Measurements from ENCODE around the gene FNDC5.

The FNDC5 gene

DNA sequence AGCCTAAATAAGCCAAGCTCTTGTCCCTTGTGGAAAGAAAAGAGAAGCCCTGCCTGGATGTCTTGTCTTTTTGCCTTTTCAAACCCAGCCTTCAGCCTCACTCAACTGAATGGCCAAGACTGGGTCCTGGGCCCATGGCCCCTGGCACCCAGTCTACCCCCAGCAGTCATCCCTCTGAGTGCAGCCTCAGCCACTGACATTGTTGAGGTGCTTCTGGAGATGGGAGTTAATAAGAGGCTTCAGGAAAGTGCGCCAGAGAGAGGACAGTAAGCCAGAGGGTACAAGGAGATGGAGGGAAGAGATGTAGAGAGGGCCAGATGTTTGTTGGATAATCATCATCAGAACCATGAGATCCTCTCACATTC is 6.8 kb downstream of the FNDC5 start:
- DNase-seq = no peak

DNA sequence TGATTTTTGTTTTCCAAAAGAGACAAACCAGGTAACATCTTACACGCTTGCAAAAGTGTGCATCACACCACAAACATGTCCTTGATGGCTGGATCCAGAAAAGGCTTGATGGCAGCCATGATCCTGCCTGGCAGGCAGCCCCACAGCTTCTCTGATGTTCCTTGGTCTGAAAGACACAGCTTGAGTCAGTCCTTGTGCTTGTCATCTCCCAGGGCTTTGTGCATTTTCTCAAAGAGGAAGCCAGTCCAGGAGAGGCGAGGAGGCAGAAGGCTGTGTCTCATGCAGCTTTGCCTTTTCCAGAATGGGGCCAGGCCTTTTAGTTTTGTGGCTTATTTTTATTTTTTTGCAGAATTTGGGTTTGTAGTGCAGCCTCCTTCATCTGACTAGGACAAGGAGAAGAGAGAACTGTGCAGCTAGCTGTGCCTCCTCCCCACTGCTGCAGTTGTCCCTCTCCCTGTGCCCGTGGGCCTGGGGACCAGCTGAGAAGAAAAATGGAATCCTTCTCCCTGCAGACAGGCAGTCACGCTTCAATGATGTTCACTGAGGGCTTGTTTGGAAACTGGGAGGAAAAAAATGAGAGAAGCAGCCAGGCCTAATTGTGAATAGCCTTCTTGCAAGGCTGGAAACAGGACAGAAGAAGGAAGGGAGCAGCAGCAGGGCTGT is 7.4 kb downstream of the FNDC5 start:
- no peak for DNase-seq

DNA sequence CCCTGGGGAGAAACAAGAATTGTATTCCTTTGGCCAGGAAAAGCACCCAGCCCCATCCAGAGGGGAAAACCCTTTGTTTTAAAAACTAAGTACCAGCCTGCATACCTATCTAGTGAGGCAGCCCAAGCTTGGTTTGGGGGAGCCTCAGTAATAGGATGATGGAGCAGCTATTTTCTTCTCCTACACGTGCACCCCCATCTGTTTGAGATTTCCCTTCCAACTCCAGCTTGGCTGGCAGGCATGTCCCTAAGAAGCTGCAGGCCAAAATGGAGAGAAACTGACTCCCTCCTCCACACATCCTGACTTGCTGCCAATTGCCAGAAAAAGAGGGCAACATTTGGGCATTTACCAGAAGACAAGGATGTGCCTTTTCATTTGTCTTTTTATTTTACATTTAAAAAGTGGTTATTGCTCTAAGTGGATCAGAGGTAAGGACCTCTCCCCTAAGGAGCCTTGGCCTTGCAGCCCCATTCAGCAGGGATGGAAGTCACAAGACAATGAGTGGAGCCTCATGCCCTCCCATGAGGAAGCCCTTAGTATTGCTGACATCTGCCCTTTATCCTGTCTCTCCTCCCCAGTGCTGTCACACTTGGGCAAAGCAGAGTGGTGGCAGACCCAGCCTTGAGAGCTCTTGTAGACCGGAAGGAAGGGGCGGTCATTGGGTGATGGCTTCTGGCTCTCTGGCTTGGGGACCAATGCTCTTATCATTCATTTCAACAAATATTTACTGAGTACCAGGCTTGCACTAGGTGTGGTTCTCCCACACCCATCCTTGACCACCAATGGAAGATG is 8.6 kb downstream of the FNDC5 start:
- DNase-seq = no peak

DNA sequence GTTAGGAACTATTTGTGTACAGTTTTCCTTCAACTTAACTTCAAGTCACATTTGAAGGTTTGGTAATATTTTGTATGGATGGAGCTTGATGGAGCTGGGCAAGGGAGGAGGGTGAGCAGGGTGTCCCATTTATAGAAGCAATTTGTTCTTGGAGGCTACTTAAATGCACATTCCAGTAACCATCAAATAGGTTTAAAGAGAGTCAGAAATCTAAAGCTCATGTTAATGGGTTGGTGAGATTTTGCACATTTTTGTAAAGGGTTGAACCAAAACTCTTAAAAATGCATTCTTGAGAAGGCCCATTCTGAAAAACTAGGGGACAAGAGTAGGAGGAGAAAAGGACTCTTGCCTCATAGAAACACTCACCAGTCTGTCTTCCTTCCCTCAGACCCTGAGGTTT is 10.1 kb downstream of the FNDC5 start:
- no peak for DNase-seq

DNA sequence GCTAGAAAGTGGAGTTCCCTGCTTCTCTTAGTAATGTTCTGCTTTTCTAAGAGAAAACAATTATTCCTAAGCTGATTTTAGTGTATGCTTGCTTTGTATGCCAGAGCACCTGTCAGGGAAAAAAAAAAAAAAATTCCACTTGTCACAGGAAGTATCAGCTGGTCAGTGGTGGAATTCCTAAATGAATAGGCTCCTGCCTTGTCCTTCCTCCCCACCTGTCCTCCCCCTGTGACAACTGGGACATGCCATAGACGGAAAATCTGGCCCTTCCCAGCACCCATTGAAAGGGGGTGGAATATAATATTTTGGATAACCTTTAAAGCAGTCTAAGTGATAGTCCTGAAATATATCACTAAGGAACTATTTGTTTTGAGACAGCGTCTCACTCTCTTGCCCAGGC is 10.8 kb downstream of the FNDC5 start:
- no peak for DNase-seq

DNA sequence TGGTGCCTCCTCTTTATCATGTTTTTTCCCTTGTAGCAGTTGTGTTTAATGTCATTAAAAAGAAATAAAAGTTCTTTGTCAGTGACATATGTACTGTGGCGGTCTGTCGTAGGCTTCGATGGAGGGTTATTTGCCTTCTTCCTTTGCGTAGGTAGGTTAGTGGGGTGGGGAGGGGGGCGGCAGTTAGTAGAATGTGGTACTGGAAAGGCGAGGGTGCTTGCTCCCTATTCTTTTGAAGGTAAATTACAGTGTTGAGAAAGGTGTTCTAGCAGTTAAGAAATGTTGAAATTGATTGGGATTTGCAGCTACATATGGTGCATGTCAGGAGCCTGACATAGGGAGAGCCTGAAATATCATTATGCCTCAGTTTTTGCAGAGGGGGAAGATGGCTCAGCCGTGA is 11.9 kb downstream of the FNDC5 start:
- DNase-seq = no peak

DNA sequence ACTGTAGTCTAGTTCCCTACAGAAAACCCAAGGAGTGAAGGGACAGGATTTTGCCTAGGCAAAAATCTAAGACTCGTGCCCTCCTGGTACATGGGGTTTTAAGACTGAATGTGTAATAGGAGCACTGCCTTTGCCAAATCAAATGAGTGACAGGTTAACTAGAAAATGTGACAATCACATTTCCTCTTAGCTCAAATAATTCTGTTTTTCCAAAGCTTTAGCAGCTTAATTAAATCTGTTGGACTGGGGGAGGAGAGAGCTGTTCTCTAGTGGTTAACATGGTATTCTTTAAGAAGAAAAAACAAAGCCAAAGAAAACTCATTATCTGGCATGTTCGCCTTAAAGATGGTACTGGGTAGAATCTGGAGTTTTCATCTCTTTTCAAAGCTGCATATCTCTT is 12.6 kb downstream of the FNDC5 start:
- DNase-seq = no peak

DNA sequence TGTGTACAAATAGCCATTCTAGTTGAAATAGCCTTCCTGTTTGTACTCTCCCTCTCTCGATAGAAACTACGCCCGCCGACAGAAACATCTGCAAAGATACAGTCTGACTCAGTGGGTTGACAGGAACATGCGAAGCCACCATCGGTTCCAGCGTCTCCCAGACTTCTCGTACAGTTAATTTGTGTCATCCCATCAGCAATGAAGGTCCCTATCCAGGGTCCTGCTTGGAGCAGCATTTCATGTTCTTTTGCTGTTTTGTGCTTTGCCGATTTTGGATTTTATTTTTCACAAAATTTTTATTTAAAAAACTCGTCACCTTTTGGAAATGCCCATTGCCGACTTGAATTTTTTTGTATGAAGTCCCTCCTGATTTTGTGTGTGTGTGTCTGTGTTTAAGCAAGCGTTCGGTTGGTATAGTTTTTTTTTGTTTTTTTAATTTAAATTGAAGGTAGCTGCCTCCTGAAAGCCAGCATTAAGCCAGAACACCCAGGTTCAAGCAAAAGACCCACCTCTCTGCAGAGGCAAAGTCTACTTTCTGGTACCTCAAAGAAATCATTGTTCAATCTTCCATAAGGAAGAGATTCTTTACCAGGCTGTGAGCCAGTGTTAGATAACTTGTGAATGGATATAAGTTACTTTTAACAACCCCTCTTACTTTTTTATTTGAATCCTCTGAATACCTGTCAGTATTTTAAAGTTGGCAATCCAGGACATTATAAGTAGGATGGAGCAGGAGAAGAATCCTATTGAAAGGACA is 14.7 kb downstream of the FNDC5 start:
- no peak for DNase-seq

DNA sequence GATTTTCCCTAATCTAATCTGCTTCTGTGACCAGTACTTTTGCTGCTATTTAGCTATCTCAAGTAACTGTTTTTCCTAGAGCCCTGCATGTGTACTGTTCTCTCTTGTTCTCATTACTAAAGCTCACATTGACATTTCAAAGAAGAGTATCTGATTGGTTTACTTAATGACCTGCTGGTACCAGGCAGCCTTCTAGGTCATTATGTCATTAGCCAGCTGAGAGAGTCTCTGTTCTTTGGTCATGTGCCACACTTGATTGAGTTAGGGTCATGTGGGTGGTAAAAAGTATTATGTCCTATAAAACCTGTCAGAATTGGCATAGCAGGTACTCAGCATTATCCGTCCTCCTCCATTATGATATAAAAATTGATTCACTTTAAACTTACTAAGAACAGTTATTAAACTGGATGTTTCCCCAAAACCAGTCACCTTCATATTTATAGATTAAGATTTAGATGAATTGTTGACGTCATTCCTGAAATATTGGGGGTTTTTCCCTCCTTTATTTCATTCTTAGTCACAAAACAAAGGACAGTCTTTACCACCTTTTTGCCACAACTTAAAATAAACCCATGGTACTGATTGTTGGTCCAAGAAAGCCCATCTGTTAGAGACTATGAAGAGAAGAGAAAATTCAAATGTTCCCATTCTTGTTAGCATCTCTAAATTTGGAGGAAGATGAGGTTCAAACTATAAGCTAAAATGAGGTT is 22.2 kb downstream of the FNDC5 start:
- DNase-seq = no peak

DNA sequence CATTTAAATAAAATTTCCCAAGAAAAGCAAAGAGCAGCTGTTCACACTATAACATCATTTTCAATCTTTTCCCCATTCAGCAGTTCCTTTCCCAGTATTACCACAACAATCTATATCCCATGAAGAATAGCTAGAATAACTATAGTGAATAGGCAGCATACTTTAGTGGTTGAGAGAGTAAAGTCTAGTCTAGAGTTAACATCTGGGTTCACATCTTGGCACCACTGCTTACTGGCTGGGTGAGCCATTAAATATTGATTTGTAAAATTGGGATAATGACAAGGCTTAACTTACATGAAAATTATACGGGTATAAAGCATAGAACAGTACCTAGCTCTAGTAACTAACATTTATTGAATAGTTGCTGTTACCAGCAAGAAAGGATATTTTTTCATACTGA is 38.8 kb downstream of the FNDC5 start:
- DNase-seq = no peak

DNA sequence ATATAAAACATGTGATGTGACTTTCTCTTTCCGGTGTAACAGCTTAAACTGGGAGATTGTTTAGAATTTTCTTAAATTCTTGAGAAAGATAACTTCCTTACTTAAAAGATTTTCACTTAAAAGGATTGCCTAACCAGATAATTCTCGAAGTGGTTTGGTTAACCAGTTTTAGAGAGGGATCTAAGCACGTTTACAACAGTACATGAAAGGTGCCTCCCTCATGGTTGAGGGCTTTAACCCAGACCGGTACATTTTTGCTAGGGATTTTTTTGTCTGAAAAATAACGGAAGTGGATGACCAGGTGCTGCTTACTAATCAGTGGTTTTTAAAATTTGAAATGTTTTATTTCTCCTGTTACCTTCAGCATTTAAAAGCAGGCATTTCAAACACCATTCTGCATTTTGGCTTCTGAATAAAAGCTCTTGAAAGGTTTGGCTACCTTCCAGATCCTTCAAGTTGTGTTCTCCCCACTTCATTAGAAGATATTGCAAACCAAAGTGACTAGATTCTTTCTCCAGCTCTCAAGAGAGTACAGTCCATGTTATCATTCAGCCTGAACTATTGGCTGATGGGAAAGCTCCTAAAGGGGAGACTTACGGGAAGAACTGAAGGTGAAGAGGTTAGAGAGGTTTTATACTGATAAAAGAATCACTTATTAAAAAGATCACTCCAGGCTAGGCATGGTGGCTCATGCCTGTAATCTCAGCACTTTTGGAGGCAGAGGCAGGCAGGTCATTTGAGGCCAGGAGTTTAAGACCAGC is 40.4 kb downstream of the FNDC5 start:
- no peak for DNase-seq

DNA sequence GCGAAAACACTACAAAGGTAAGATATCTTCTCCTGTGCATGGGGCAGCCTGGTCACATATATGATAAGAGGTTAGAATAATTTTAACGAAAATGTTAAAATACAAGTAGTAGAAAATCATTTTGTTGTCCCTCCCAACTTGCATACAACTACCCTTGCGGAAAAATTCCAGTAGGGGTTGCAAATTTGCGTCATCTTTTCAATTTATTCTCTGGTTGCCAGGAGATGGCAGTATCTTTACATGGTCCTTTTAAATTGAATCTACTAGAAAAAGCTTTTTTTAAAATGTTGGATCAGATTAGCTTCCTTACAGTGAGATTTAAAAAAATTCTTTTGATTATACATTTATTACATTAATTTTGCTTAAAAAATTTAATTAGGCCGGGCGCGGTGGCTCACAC is 42.4 kb downstream of the FNDC5 start:
- no peak for DNase-seq

DNA sequence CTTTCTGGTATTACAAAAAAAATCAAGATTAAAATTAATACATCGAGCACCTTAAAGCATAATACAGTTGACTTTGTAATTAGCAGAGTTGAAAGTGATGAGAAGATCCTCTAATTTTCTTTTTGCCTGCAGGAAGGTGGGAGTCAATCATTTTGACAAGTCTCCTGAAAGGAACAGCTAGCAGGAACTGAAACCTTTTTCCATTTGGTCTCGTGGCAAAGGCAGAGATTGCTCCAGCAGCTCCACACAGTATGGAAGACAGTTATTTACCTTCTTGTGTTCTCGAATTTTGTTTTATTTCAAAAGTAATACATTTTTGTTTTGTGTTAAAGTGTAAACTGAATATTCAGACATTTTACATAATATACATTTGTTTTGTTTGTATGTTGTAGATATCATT is 45.5 kb downstream of the FNDC5 start:
- DNase-seq = no peak

DNA sequence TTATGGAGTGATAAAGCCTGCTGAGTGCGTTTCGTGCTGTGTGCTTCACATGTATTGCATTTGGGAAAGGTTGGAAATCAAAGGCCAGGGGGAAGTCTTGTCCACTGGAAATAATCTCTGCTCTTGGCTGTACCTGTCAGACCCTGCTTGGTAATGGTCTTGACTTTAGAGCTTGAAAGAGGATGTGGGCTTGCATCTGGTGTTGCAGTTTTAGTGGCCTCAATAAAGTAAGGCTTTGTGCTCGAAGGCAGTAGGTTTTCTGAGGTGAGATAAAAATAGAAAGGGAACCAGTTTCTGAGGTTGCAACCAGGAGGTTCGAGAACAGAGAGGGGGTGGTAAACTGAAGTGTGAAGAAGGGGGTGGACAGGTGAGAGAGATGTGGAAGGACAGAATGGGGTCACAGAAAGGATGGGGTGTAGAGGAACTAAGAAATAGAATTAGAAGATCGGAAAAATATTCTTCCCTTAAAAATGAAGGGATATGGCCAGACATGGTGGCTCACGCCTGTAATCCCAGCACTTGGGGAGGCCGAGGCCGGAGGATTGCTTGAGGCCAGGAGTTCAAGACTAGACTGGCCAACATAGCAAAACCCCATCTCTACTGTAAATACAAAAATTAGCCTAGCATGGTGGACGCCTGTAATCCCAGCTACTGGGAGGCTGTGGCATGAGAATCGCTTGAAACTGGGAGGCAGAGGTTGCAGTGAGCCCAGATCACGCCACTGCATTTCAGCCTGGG is 51.7 kb downstream of the FNDC5 start:
- no peak for DNase-seq

DNA sequence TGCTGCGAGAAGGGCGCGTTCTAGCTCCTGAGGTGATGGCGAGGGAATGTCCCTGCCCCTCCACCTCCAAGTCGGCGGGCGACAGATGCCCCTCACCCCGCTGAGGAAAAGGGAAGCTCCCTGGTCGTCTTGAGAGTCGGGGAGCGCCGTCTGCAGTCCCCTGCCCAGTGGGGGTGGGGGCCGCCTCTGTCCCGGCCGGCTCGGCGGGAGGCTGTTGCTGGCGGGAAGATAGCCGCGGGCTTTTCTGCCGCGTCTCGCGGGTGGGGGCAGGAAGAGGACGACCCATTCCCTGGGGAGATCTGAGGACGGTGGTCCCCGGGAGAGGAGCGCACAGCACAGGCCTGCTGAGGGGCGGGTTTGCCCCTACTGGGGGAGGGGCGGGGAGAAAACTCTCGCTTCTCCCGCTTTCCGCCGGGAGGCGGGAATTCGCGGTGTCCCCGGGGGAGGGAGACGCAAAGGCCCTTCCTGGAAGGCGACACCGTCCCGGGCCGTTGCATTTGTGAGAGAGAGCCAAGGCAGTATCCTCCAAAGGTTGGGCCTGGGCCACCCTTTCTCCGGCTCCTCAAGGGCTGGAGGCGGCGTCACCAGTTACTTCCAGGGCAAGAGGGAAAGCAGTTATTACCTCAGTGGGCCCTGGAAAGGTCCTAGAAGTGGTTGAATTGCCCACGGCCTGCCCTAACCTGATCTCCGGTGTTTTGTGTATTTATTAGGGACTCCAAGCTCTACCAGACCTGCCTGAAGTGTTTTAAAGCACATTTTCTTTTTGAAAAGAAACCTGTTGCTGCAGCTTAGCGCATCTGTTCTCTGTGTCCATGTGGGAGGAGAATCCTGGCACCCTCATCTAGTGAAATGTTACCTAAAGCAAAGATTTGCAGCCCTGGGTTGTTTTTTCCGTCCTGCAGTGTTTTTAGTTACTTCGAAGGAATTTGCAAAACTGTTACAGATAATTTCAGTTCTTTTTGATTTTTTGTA is 52.6 kb downstream of the FNDC5 start:
- peak; percentile 67 for DNase-seq

DNA sequence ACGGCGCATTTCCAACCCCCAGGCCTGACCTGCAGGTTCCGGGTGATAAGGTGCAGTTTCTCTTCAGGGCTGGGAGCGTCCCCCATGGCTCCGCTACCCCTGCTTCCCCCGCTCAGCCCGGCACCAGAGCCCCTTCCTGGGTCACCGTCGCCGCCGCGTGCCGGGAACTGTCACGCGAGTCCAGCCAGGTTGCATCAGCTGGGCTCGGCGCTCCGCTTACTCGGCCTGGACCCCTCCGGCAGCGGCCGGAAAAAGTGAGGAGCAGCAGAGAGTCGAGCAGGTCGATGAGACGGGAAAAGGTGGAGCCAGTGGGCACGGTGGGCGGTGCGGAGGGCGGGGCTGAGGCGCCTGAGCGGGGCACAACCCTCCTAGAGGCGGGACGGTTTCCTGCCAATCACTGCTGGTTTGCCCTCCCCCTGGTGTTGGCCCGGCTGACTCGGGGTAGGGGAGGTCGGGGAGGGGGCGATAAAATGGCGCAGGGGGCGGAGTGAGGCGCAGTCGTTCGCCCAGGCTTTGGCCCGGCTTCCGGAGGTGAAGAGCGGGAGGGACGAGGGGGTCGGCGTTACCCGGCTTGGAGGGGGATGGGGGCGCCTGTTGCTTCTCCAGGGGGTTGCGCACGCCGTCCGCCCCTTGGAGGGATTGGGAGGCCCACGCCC is 53.4 kb downstream of the FNDC5 start, which contains the start of the genes S100PBP and YARS1:
S100PBP (plus strand) TSS at position 495 of the 656 bp plus-strand sequence. CDS start 8,447 bp downstream, outside the sequence.
YARS1 (minus strand) TSS at position 200 of the 656 bp plus-strand sequence; CDS start at position 86, 114 bp downstream.
- peak; percentile 95 for DNase-seq

DNA sequence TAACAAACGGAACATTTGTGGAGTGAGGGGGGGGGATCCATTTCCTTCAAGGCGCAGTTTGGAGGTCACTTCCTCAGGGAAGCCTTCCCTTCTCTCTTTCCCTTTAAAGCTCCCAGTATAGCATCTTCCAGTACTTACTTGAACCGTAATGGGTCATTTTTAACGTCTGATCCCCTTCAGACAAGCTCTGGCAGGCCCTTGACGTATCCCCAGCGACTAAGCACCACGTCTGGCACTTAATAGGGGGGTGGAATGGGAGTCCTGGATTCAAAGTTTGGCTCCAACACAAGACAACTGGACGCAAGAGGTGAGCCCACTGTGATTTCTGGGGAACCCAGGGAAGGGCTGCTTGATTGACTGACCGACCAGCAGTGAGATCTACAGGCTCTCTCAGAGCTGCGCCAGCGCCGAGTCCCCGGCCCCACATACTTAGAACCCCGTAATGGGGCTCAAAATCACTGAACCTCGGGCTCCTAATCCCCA is 54.0 kb downstream of the FNDC5 start:
- no peak for DNase-seq

DNA sequence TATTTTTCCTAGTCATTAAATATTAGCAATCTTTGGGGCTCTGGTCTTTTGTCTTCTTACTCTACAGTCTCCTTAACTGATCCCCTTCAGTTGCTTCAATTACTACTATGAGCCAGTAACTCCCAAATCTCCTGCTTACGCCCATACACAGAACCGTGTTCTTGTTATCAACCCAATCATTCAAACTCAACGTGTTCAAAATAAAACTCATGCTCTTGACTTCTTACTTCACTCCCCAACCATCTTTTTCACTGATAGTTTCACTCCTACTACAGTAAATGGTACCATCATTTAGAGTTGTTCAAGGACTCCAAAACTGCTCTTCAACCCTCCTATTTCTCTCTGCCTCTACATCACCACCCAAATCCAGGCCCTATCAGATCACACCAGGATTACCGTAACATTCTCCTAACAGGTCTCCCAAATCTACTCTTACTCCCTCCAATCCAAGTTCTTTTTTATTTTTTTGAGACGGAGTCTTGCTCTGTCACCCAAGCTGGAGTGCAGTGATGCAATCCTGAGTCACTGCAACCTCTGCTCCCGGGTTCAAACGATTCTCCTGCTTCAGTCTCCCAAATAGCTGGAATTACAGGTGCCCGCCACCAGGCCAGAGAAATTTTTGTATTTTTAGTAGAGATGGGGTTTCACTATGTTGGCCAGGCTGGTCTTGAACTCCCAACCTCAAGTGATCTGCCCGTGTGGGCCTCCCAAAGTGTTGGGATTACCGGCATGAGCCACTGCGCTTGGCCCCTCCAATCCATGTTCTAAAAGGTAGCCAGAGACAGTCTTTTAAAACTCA is 56.6 kb downstream of the FNDC5 start:
- DNase-seq = no peak

Data from NCI-H2029 (cell line).